HUES64 (cell line): ENCODE results near the gene JAKMIP1.

Source experiments
- H3K27ac ChIP-seq: 2 replicates; pipeline ENCODE4 v1.7.0; 2013; ENCODE audit warnings: low read depth, low read length, inconsistent platforms
- H3K27me3 ChIP-seq: 2 replicates; pipeline ENCODE4 v1.6.1; 2013; ENCODE audit warnings: mild to moderate bottlenecking, low read length; ENCODE audit not compliant: insufficient read depth
- H3K36me3 ChIP-seq: 2 replicates; pipeline ENCODE4 v1.6.1; 2013; ENCODE audit warnings: mild to moderate bottlenecking, low read length; ENCODE audit not compliant: insufficient read depth
- H3K4me1 ChIP-seq: 2 replicates; pipeline ENCODE4 v1.6.1; 2013; ENCODE audit warnings: mild to moderate bottlenecking, low read length, moderate library complexity; ENCODE audit not compliant: insufficient read depth
- H3K4me3 ChIP-seq: 2 replicates; pipeline ENCODE4 v1.5.1; 2013; ENCODE audit warnings: mild to moderate bottlenecking, low read length, moderate library complexity
- H3K9ac ChIP-seq: 2 replicates; pipeline ENCODE4 v1.6.1; 2013; ENCODE audit warnings: mild to moderate bottlenecking, low read depth, low read length
- H3K9me3 ChIP-seq: 2 replicates; pipeline ENCODE4 v1.6.1; 2013; ENCODE audit warnings: low read depth, low read length; ENCODE audit not compliant: insufficient read depth
- WGBS: fragments of 150-250, 120-280 bp; methylation state at CpG from one replicate; pipeline ENCODE4 v1.1.7; 2013; ENCODE audit warnings: missing lambda C conversion rate; 5-methylcytosine and 5-hydroxymethylcytosine counted together

JAKMIP1 gene

GRCh38 chr4:6228158-6229067 lies 28.1 kb upstream of the JAKMIP1 start:
- Histone ChIP-seq H3K27ac (no peak overlapping the region), H3K4me1 (no peaks in the 10 kb centered on the region), H3K9ac (no peak overlapping the region), H3K36me3 (no peaks in the 10 kb centered on the region), H3K27me3 (no peaks in the 10 kb centered on the region), H3K4me3 (no peak overlapping the region), H3K9me3 (no peaks in the 10 kb centered on the region)
- WGBS = 90% methylated on average over 16 of the region's 16 CpGs

- no peaks in the 10 kb centered on the region for H3K4me1 ChIP-seq
- H3K36me3 ChIP-seq = no peaks in the 10 kb centered on the region
- H3K9me3 ChIP-seq = no peaks in the 10 kb centered on the region
- H3K27me3 ChIP-seq = peaks cover 2% of the 10 kb centered on the region
- H3K27ac ChIP-seq = no peak overlapping the region
- H3K9ac ChIP-seq = no peak overlapping the region
- WGBS = 89% methylated on average over 12 of the region's 12 CpGs
- no peak overlapping the region for H3K4me3 ChIP-seq
Measured at GRCh38 chr4:6227412-6228157, 27.2 kb upstream of the JAKMIP1 start.

- WGBS = 89% methylated on average over 7 of the region's 7 CpGs
- Histone ChIP-seq H3K36me3 (no peaks in the 10 kb centered on the region), H3K4me3 (no peak overlapping the region), H3K27me3 (peaks cover 10% of the 10 kb centered on the region), H3K9ac (no peak overlapping the region), H3K27ac (no peak overlapping the region), H3K9me3 (no peaks in the 10 kb centered on the region), H3K4me1 (no peaks in the 10 kb centered on the region)
Measured at GRCh38 chr4:6226506-6226905, 26.2 kb upstream of the JAKMIP1 start.

GRCh38 chr4:6225469-6225868 lies 25.1 kb upstream of the JAKMIP1 start:
- 43% methylated on average over 7 of the region's 7 CpGs for WGBS

GRCh38 chr4:6224735-6225134 lies 24.4 kb upstream of the JAKMIP1 start:
- H3K9me3 ChIP-seq = no peaks in the 10 kb centered on the region
- H3K27ac ChIP-seq = no peak overlapping the region
- WGBS = 88% methylated on average over 3 of the region's 3 CpGs
- H3K36me3 ChIP-seq = no peaks in the 10 kb centered on the region
- peaks cover 27% of the 10 kb centered on the region for H3K27me3 ChIP-seq
- no peak overlapping the region for H3K4me3 ChIP-seq
- no peaks in the 10 kb centered on the region for H3K4me1 ChIP-seq
- H3K9ac ChIP-seq = no peak overlapping the region

More at GRCh38 chr4:6225469-6225868, 25.1 kb upstream of the JAKMIP1 start:
- no peak overlapping the region for H3K4me3 ChIP-seq
- no peak overlapping the region for H3K27ac ChIP-seq
- no peaks in the 10 kb centered on the region for H3K4me1 ChIP-seq
- no peaks in the 10 kb centered on the region for H3K9me3 ChIP-seq
- no peak overlapping the region for H3K9ac ChIP-seq
- H3K36me3 ChIP-seq = no peaks in the 10 kb centered on the region
- peaks cover 20% of the 10 kb centered on the region for H3K27me3 ChIP-seq

DNA sequence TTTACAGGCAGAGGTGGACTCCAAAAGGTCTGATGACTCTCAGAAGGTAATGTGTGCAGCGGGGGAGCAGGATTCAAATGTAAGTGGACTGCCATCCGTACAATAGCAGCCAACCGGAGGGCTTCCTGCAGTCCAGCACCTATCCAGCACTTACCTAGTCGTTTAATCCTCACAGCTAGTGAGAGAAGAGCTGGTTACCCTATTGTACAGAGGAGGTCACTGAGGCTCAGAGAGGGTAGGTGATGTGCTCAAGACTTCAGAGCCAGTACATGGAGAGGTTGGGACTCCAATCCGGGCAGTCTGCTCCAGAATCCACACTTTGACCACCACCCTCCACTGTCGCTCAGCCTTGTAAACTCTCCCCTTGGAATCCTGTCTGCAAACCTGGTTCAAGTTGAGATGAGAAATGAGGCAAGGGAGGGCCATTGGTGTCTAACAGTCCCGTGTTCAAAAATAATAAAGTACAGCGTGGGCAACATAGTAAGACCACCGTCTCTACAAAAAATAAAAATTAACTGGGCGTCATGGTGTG lies 22.5 kb upstream of the JAKMIP1 start:
- WGBS = 58% methylated on average over 10 of the region's 10 CpGs
- H3K4me1 ChIP-seq = no peaks in the 10 kb centered on the region
- no peak overlapping the region for H3K27ac ChIP-seq
- no peak overlapping the region for H3K9ac ChIP-seq
- H3K9me3 ChIP-seq = no peaks in the 10 kb centered on the region
- H3K27me3 ChIP-seq = peaks cover 41% of the 10 kb centered on the region
- no peaks in the 10 kb centered on the region for H3K36me3 ChIP-seq
- no peak overlapping the region for H3K4me3 ChIP-seq

- 5% methylated on average over 81 of the region's 84 CpGs for WGBS
- Histone ChIP-seq H3K9me3 (no peaks in the 10 kb centered on the region), H3K27ac (no peak overlapping the region), H3K4me1 (no peaks in the 10 kb centered on the region), H3K27me3 (peaks cover 46% of the 10 kb centered on the region), H3K36me3 (no peaks in the 10 kb centered on the region), H3K4me3 (peak overlapping the region; percentile 79), H3K9ac (no peak overlapping the region)
Measured at GRCh38 chr4:6221851-6222760, 21.8 kb upstream of the JAKMIP1 start.

- H3K36me3 ChIP-seq = no peaks in the 10 kb centered on the region
- peaks cover 46% of the 10 kb centered on the region for H3K27me3 ChIP-seq
- no peaks in the 10 kb centered on the region for H3K9me3 ChIP-seq
- no peaks in the 10 kb centered on the region for H3K4me1 ChIP-seq
- no peak overlapping the region for H3K9ac ChIP-seq
- peak overlapping the region; percentile 79 for H3K4me3 ChIP-seq
- no peak overlapping the region for H3K27ac ChIP-seq
- 13% methylated on average over 15 of the region's 16 CpGs for WGBS
Measured at GRCh38 chr4:6221301-6221850, 21.0 kb upstream of the JAKMIP1 start.

DNA sequence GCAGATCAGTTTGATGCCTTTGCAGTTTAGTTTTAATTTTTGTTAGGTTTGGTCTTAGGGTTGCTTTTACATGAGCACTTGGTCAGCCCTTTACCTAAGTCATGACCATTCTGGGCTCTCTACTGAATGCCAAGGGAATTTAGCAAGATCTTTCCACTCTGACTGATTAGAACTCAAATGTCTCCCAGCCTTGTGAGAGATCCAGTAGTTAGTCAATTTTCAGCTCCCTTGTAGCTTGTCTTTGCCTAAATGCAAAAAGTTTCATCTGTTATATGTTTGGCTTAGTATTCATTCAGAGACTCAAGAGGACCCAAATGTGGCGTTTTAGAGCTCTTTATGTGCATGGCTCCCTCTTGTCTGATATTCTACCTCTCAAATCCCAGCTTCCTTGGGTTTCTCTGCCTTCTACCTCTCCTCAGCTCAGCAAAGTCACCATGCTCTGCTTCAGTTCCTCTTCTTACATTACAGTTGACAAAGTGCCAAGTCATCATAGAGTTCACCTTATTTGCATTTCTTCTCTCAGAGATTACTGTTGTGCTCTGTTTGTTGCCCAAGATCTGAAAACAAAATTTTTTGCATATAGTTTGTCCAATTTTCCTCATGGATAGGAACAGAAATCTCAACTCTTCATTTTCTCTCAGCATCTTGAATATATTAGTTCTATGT lies 17.5 kb upstream of the JAKMIP1 start:
- no peak overlapping the region for H3K4me3 ChIP-seq
- peaks cover 49% of the 10 kb centered on the region for H3K27me3 ChIP-seq
- peaks cover 5% of the 10 kb centered on the region; the same call in 1 of the 2 replicates for H3K9me3 ChIP-seq
- WGBS = 84% methylated on average over 1 of the region's 1 CpG
- no peak overlapping the region for H3K9ac ChIP-seq
- no peaks in the 10 kb centered on the region for H3K4me1 ChIP-seq
- no peaks in the 10 kb centered on the region for H3K36me3 ChIP-seq
- H3K27ac ChIP-seq = no peak overlapping the region

- WGBS = 86% methylated on average over 3 of the region's 3 CpGs
Measured at GRCh38 chr4:6216588-6216987, 16.2 kb upstream of the JAKMIP1 start.

More at GRCh38 chr4:6216588-6216987, 16.2 kb upstream of the JAKMIP1 start:
- Histone ChIP-seq H3K27me3 (peaks cover 40% of the 10 kb centered on the region), H3K4me3 (no peak overlapping the region), H3K27ac (no peak overlapping the region), H3K9me3 (peaks cover 5% of the 10 kb centered on the region; the same call in 1 of the 2 replicates), H3K9ac (no peak overlapping the region), H3K4me1 (no peaks in the 10 kb centered on the region), H3K36me3 (no peaks in the 10 kb centered on the region)
